Kidney (tissue), 14 donors: ENCODE measurements around the gene UBP1. TPM values are rescaled to one million over a fixed set of nuclear protein-coding genes. Genes with fewer than 3 reads are reported as not detected.

Experiments used
- DNase-seq, 5 donors: peaks; one replicate each; pipeline ENCODE4 v3.0.0-alpha.2; 2013 to 2020
- FAIRE-seq: peaks from 2 replicates; lab custom pipeline; 2012; peaks lifted over from hg19 to GRCh38; lab: Jason Lieb, UNC
- H3K27ac ChIP-seq, 2 donors: one replicate each; pipeline ENCODE4 v1.7.0; 2013; ENCODE audit warnings: low read depth in 2 of 2, low read length in 2 of 2, inconsistent platforms in 1 of 2
- H3K27me3 ChIP-seq: one replicate; pipeline ENCODE4 v1.7.1; 2013; ENCODE audit warnings: low read length, inconsistent platforms; ENCODE audit not compliant: control insufficient read depth, insufficient read depth
- H3K36me3 ChIP-seq, 3 donors: one replicate each; pipeline versions ENCODE4 v1.7.0 to v1.7.1; 2013; ENCODE audit warnings: low read length in 3 of 3, control low read depth in 1 of 3, inconsistent platforms in 1 of 3; ENCODE audit not compliant: insufficient read depth in 3 of 3, control insufficient read depth in 2 of 3
- H3K4me1 ChIP-seq, 3 donors: one replicate each; pipeline versions ENCODE4 v1.7.0 to v1.7.1; 2013; ENCODE audit warnings: low read length in 3 of 3, inconsistent platforms in 1 of 3, low read depth in 1 of 3; ENCODE audit not compliant: control insufficient read depth in 2 of 3, insufficient read depth in 2 of 3
- H3K4me3 ChIP-seq, 3 donors: one replicate each; pipeline versions ENCODE4 v1.7.0 to v1.8.1; 2013; ENCODE audit warnings: low read length in 3 of 3, control low read depth in 1 of 3, inconsistent platforms in 1 of 3
- H3K9ac ChIP-seq, 3 donors: one replicate each; pipeline versions ENCODE4 v1.7.0 to v1.7.1; 2013; ENCODE audit warnings: low read length in 3 of 3, control low read depth in 1 of 3, inconsistent platforms in 1 of 3
- H3K9me3 ChIP-seq, 3 donors: one replicate each; pipeline versions ENCODE4 v1.7.0 to v1.7.1; 2013; ENCODE audit warnings: low read length in 3 of 3, control low read depth in 1 of 3, inconsistent platforms in 1 of 3; ENCODE audit not compliant: control insufficient read depth in 2 of 3, insufficient read depth in 1 of 3
- intact Hi-C: fragments of 100-400 bp; cut with DNase I; formaldehyde crosslinking; loops from one replicate; pipeline ENCODE4 v1.11.1; 2022
- polyA plus RNA-seq: library from polyadenylated mRNA; stranded (reverse); fragments of 350-450 nt; fragmentation: Illumina TruSeq; extraction: RNeasy Lipid Tissue Mini Kit (QIAGEN cat#74804); gene quantifications from one replicate; pipeline ENCODE4 v1.2.3, GENCODE V29; 2014; ENCODE audit warnings: low read depth, low replicate concordance; ENCODE audit not compliant: insufficient read depth
- total RNA-seq: library from RNA; stranded (reverse); fragmentation: NEBNext Ultra II Directional; extraction: Animal tissue kit (Norgen Biotek cat#: 25700); gene quantifications from one replicate; pipeline ENCODE4 v1.2.1, GENCODE V29; 2021
- TF ChIP-seq, protein P1 (sequence below): IDR thresholded peaks from 3 replicates; pipeline ENCODE4 v1.5.1; 2012; ENCODE audit warnings: mild to moderate bottlenecking, moderate library complexity, borderline replicate concordance; ENCODE audit not compliant: insufficient read depth; ENCODE audit errors: extremely low read depth
- donor health status: control.
- donor health status: control.
- donor health status: control.
- donor health status: control.
- donor health status: control.
- donor health status: DM: yes; HTN: yes; CAD: no.
- donor health status: Normal renal cell carcinoma (clear cell type).

UBP1 gene
- total and polyA plus RNA-seq, 2 donors from 2014 or later: 20.4 to 57.0 TPM

DNA sequence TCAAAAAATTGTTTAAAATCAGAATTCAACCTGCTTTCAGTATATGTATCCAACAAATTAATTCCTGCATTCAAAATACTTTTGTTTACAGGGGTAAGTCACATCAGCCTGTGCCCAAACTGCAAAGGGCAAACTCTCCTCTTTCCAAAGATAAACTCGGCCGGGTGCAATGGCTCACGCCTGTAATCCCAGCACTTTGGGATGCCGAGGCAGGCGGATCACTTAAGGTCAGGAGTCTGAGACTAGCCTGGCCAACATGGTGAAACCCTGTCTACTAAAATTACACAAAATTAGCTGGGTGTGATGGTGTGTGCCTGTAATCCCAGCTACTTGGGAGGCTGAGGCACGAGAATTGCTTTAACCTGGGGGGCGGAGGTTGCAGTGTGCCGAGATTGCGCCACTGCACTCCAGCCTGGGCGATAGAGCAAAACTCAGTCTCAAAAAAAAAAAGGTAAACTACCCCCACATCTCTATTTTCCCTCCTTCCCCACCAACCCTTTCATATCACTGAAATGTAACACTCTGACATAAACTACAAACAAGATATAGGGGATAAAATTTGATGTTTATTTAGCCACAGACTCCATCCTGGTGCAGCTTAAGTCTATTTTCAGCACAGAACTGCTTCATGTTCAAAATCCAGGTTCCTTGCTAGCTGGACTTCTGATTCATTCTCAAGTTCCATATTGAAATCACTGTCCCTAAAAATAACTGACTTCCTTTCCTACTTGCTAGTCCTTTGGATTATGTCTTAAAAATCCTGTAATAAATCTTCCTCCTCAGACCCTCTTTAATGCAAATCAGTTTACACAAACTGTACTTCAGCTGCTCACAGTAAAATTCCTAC is 15.4 kb downstream of the UBP1 start:
- no peak for FAIRE-seq
- Histone ChIP-seq H3K36me3 (peaks cover 2 to 9% (median 5%) of the 10 kb centered on the region in 3 donors), H3K9me3 (no peaks in the 10 kb centered on the region), H3K4me3 (no peak overlapping the region), H3K9ac (no peak overlapping the region), H3K27ac (no peak overlapping the region), H3K27me3 (no peaks in the 10 kb centered on the region), H3K4me1 (no peaks in the 10 kb centered on the region)
- TF ChIP-seq, protein P1, sequence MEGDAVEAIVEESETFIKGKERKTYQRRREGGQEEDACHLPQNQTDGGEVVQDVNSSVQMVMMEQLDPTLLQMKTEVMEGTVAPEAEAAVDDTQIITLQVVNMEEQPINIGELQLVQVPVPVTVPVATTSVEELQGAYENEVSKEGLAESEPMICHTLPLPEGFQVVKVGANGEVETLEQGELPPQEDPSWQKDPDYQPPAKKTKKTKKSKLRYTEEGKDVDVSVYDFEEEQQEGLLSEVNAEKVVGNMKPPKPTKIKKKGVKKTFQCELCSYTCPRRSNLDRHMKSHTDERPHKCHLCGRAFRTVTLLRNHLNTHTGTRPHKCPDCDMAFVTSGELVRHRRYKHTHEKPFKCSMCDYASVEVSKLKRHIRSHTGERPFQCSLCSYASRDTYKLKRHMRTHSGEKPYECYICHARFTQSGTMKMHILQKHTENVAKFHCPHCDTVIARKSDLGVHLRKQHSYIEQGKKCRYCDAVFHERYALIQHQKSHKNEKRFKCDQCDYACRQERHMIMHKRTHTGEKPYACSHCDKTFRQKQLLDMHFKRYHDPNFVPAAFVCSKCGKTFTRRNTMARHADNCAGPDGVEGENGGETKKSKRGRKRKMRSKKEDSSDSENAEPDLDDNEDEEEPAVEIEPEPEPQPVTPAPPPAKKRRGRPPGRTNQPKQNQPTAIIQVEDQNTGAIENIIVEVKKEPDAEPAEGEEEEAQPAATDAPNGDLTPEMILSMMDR: no peak
- DNase-seq: no peak
- intact Hi-C loops: no loop called here

DNA sequence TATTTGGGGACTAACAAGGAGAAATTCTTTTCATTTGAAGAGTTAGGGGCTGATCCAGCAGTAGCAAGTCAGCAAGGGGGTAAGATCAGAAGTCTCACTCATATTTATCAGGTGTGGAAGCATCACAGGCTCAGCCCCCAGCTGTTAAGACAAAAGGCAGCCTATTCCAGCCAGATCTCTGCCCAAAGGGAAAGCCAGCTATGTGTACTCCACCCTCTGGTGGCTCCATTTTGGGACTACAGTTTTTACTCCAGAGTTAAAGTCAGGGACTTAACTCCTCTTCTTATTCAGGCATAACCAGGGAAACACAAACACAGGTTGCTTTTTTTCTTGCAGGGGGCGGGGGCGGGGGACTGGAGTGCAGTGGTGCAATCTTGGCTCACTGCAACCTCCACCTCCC is 19.2 kb downstream of the UBP1 start:
- Histone ChIP-seq H3K4me3 (no peak overlapping the region), H3K36me3 (peaks cover 2 to 14% (median 5%) of the 10 kb centered on the region in 3 donors), H3K27me3 (no peaks in the 10 kb centered on the region), H3K27ac (no peak overlapping the region), H3K4me1 (no peaks in the 10 kb centered on the region), H3K9me3 (no peaks in the 10 kb centered on the region), H3K9ac (no peak overlapping the region)
- intact Hi-C loops: no loop called here
- no peak for FAIRE-seq
- DNase-seq: no peak
- TF ChIP-seq, protein P1: no peak

DNA sequence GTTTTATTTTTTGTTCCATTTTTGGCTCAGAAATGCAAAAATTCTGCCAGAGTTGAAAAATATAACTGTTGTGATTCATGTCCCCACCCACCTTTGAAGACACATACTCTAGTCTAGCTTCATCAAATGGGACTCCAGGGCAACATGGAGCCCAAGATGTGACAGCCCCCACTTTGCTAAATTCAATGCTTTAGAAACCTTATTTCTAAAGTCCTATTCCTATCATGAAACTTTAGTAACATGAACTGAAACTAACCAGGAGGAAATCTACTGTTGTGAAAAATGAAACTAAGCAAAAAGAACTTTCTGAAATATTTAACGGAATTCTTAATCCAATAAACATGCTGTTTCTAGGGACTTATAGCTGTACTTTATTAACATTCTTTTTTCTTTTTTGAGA is 20.3 kb downstream of the UBP1 start:
- no peak overlapping the region for H3K4me3 ChIP-seq
- intact Hi-C loops: no loop called here
- no peak overlapping the region for H3K27ac ChIP-seq
- H3K9me3 ChIP-seq: no peaks in the 10 kb centered on the region
- no peak for FAIRE-seq
- DNase-seq: no peak
- no peaks in the 10 kb centered on the region for H3K4me1 ChIP-seq
- H3K36me3 ChIP-seq: peaks cover 2 to 11% (median 3%) of the 10 kb centered on the region in 3 donors
- H3K27me3 ChIP-seq: no peaks in the 10 kb centered on the region
- TF ChIP-seq, protein P1: no peak
- no peak overlapping the region for H3K9ac ChIP-seq
